Urothelium cell line (cell line): Measurements from ENCODE around the gene LY6G5B.

Experiments used
- DNase-seq: peaks from one replicate; pipeline ENCODE4 v3.0.0; 2011; ENCODE audit warnings: low spot score, mixed read lengths
- FAIRE-seq: peaks from 2 replicates; lab custom pipeline; 2011; peaks lifted over from hg19 to GRCh38; lab: Jason Lieb, UNC

LY6G5B gene

GRCh38 chr6:31662124-31662723 is 7.6 kb upstream of the LY6G5B start:
- DNase-seq (no peak), FAIRE-seq (no peak)

- no peak for FAIRE-seq
- no peak for DNase-seq
Measured at GRCh38 chr6:31663126-31663960, 6.4 kb upstream of the LY6G5B start.

- DNase-seq (peak; percentile 74), FAIRE-seq (no peak)
Measured at GRCh38 chr6:31663961-31664789, 5.6 kb upstream of the LY6G5B start.

GRCh38 chr6:31664790-31665500 is 4.8 kb upstream of the LY6G5B start, which contains the start of gene GPANK1:
GPANK1 (minus strand) TSS chr6:31664997; CDS start chr6:31664478, 519 bp downstream.
- FAIRE-seq (no peak), DNase-seq (peak; percentile 69)

GRCh38 chr6:31665501-31666336 is 4.1 kb upstream of the LY6G5B start, which contains the start of gene CSNK2B:
CSNK2B (plus strand) TSS chr6:31666080; CDS start chr6:31666832, 752 bp downstream.
- FAIRE-seq (no peak), DNase-seq (peak; percentile 97)

- DNase-seq = no peak
- FAIRE-seq = no peak
Measured at GRCh38 chr6:31666337-31666965, 3.3 kb upstream of the LY6G5B start.

- no peak for DNase-seq
Measured at GRCh38 chr6:31676322-31676903, 6.6 kb downstream of the LY6G5B start.

GRCh38 chr6:31676904-31677303 is 7.1 kb downstream of the LY6G5B start:
- FAIRE-seq (no peak), DNase-seq (no peak)

More at GRCh38 chr6:31676322-31676903, 6.6 kb downstream of the LY6G5B start:
- FAIRE-seq = no peak

GRCh38 chr6:31677955-31678354 is 8.2 kb downstream of the LY6G5B start:
- no peak for FAIRE-seq

GRCh38 chr6:31680226-31681134 is 10.7 kb downstream of the LY6G5B start, which contains the start of gene LY6G5C:
LY6G5C (minus strand) TSS chr6:31681067; CDS start chr6:31680373, 694 bp downstream.
- FAIRE-seq = no peak

More at GRCh38 chr6:31677955-31678354, 8.2 kb downstream of the LY6G5B start:
- no peak for DNase-seq

GRCh38 chr6:31681135-31681671 is 11.4 kb downstream of the LY6G5B start:
- FAIRE-seq = no peak
- DNase-seq = no peak

More at GRCh38 chr6:31680226-31681134, 10.7 kb downstream of the LY6G5B start, which contains the start of gene LY6G5C:
- DNase-seq = peak; percentile 56

GRCh38 chr6:31683591-31683990 is 13.8 kb downstream of the LY6G5B start:
- DNase-seq (no peak), FAIRE-seq (no peak)

- FAIRE-seq = no peak
- no peak for DNase-seq
Measured at GRCh38 chr6:31686483-31686882, 16.7 kb downstream of the LY6G5B start.

- FAIRE-seq = no peak
- DNase-seq = no peak
Measured at GRCh38 chr6:31687321-31687720, 17.5 kb downstream of the LY6G5B start.

GRCh38 chr6:31687860-31688693 is 18.3 kb downstream of the LY6G5B start:
- FAIRE-seq (no peak), DNase-seq (no peak)
